GM18517 (cell line): ENCODE data around the gene VSIG10.
"Not testable (repeated sequence)": the region's sequence is repeated elsewhere in the genome, so short reads cannot be mapped to it uniquely, and the experiment has no call there.

Experiments
- ATAC-seq: cut with Tn5 transposase; IDR thresholded peaks from one replicate; pipeline ENCODE4 v1.9.1; 2021; ENCODE audit warnings: mild to moderate bottlenecking, moderate library complexity; ENCODE audit not compliant: unreplicated experiment

The VSIG10 gene

GRCh38 chr12:118109088-118109487 lies 5.3 kb upstream of the VSIG10 start:
- ATAC-seq, result no peak

GRCh38 chr12:118107694-118108093 lies 3.9 kb upstream of the VSIG10 start:
- ATAC-seq, result no peak

- no peak for ATAC-seq
Observed at GRCh38 chr12:118107011-118107410, 3.2 kb upstream of the VSIG10 start.

GRCh38 chr12:118103201-118103600 lies 610 bp downstream of the VSIG10 start:
- ATAC-seq, result no peak

GRCh38 chr12:118102609-118103008 lies 1.2 kb downstream of the VSIG10 start:
- no peak for ATAC-seq

GRCh38 chr12:118102070-118102469 lies 1.7 kb downstream of the VSIG10 start:
- no peak for ATAC-seq

- no peak for ATAC-seq
Observed at GRCh38 chr12:118101051-118101450, 2.8 kb downstream of the VSIG10 start.

GRCh38 chr12:118098911-118099671 lies 4.7 kb downstream of the VSIG10 start:
- no peak for ATAC-seq

GRCh38 chr12:118098401-118098800 lies 5.4 kb downstream of the VSIG10 start:
- ATAC-seq, result no peak

- ATAC-seq, result no peak
Observed at GRCh38 chr12:118094039-118094438, 9.8 kb downstream of the VSIG10 start.

- ATAC-seq, result no peak
Observed at GRCh38 chr12:118089782-118090181, 14.0 kb downstream of the VSIG10 start.

- no peak for ATAC-seq
Observed at GRCh38 chr12:118082161-118082560, 21.6 kb downstream of the VSIG10 start.

- not testable (repeated sequence) for ATAC-seq
Observed at GRCh38 chr12:118081521-118081920, 22.3 kb downstream of the VSIG10 start.

GRCh38 chr12:118073768-118074167 lies 30.0 kb downstream of the VSIG10 start:
- ATAC-seq, result no peak

- ATAC-seq, result no peak
Observed at GRCh38 chr12:118070650-118071049, 33.2 kb downstream of the VSIG10 start.

- ATAC-seq, result no peak
Observed at GRCh38 chr12:118068445-118068844, 35.4 kb downstream of the VSIG10 start.

GRCh38 chr12:118065380-118065779 lies 38.4 kb downstream of the VSIG10 start:
- no peak for ATAC-seq

GRCh38 chr12:118064608-118065007 lies 39.2 kb downstream of the VSIG10 start:
- ATAC-seq, result no peak

GRCh38 chr12:118063576-118064391 lies 40.0 kb downstream of the VSIG10 start:
- no peak for ATAC-seq

GRCh38 chr12:118061873-118062843 lies 41.7 kb downstream of the VSIG10 start:
- no peak for ATAC-seq
